GM12891 (cell line): ENCODE data around the gene EID3.
A peak's percentile ranks its signal among the peaks of the same experiment; 100 is the strongest.
"Not testable (repeated sequence)": the region's sequence is repeated elsewhere in the genome, so short reads cannot be mapped to it uniquely, and the experiment has no call there.

Source experiments
- DNase-seq: peaks from one replicate; pipeline ENCODE4 v3.0.0; 2011; ENCODE audit warnings: low spot score; ENCODE audit not compliant: insufficient read length
- FAIRE-seq: peaks from 2 replicates; lab custom pipeline; 2011; peaks lifted over from hg19 to GRCh38; lab: Jason Lieb, UNC
- PAX5 ChIP-seq: IDR thresholded peaks from 2 replicates; pipeline ENCODE4 v1.6.1; 2011; ENCODE audit warnings: low read length, moderate library complexity, mild to moderate bottlenecking; ENCODE audit not compliant: insufficient read depth, severe bottlenecking
- POLR2A ChIP-seq: IDR thresholded peaks from 2 replicates; pipeline ENCODE4 v1.6.1; 2011; ENCODE audit warnings: low read depth, low read length, control low read depth
- POLR2AphosphoS5 ChIP-seq: IDR thresholded peaks from 2 replicates; pipeline ENCODE4 v1.6.1; 2011; ENCODE audit warnings: low read depth, low read length, control low read depth
- POU2F2 ChIP-seq: IDR thresholded peaks from 2 replicates; pipeline ENCODE4 v1.6.1; 2011; ENCODE audit warnings: low read depth, mild to moderate bottlenecking, control low read depth, low read length, moderate library complexity
- SPI1 ChIP-seq: IDR thresholded peaks from 2 replicates; pipeline ENCODE4 v1.6.1; 2011; ENCODE audit warnings: low read depth, low read length, control low read depth
- TAF1 ChIP-seq: IDR thresholded peaks from 2 replicates; pipeline ENCODE4 v1.6.1; 2011; ENCODE audit warnings: low read depth, low read length, control low read depth

The EID3 gene

GRCh38 chr12:104319028-104319427, 15.5 kb downstream of the EID3 start:
- no peak for FAIRE-seq
- no peak for DNase-seq
- TF ChIP-seq POLR2AphosphoS5 (no peak), PAX5 (no peak), POU2F2 (no peak), POLR2A (no peak), TAF1 (no peak), SPI1 (no peak)

- no peak for FAIRE-seq
- TF ChIP-seq TAF1 (no peak), PAX5 (no peak), POU2F2 (no peak), POLR2AphosphoS5 (no peak), POLR2A (no peak), SPI1 (no peak)
- no peak for DNase-seq
Measured at GRCh38 chr12:104319918-104320626, 16.5 kb downstream of the EID3 start.

GRCh38 chr12:104320627-104321024, 17.1 kb downstream of the EID3 start:
- FAIRE-seq: peak; percentile 23
- DNase-seq: no peak
- TF ChIP-seq PAX5 (no peak), SPI1 (no peak), POU2F2 (no peak), POLR2AphosphoS5 (no peak), TAF1 (no peak), POLR2A (no peak)

- TF ChIP-seq POLR2AphosphoS5 (no peak), POU2F2 (no peak), POLR2A (no peak), SPI1 (no peak), PAX5 (no peak), TAF1 (no peak)
- FAIRE-seq: no peak
- no peak for DNase-seq
Measured at GRCh38 chr12:104321949-104322348, 18.4 kb downstream of the EID3 start.

- not testable (repeated sequence) for DNase-seq, FAIRE-seq
Measured at GRCh38 chr12:104322533-104322932, 19.0 kb downstream of the EID3 start.

- TF ChIP-seq POU2F2 (no peak), PAX5 (no peak)
- FAIRE-seq: no peak
- no peak for DNase-seq
Measured at GRCh38 chr12:104323899-104324298, 20.4 kb downstream of the EID3 start.

- not testable (repeated sequence) for DNase-seq, FAIRE-seq
Measured at GRCh38 chr12:104328278-104328677, 24.7 kb downstream of the EID3 start.

GRCh38 chr12:104328790-104329189, 25.3 kb downstream of the EID3 start:
- DNase-seq (no peak), FAIRE-seq (no peak)
- TF ChIP-seq POLR2A: no peak
- TF ChIP-seq POLR2AphosphoS5: no peak
- TF ChIP-seq PAX5: no peak
- TF ChIP-seq POU2F2: no peak
- no peak for TF ChIP-seq TAF1
- TF ChIP-seq SPI1: no peak

GRCh38 chr12:104329707-104330532, 26.4 kb downstream of the EID3 start:
- FAIRE-seq (no peak), DNase-seq (no peak)
- TF ChIP-seq POLR2AphosphoS5 (no peak), TAF1 (no peak), SPI1 (no peak), POLR2A (no peak), POU2F2 (no peak), PAX5 (no peak)

GRCh38 chr12:104331376-104331775, 27.8 kb downstream of the EID3 start:
- DNase-seq: no peak
- TF ChIP-seq TAF1 (no peak), POU2F2 (no peak), PAX5 (no peak), SPI1 (no peak), POLR2A (no peak), POLR2AphosphoS5 (no peak)
- no peak for FAIRE-seq

- FAIRE-seq, DNase-seq: not testable (repeated sequence)
Measured at GRCh38 chr12:104332273-104332672, 28.7 kb downstream of the EID3 start.
